Esophagus (tissue), 2 donors: ENCODE measurements around the gene CATSPERB. TPM values are rescaled to one million over a fixed set of nuclear protein-coding genes. Genes with fewer than 3 reads are reported as not detected.
"Not testable (repeated sequence)": the region's sequence is repeated elsewhere in the genome, so short reads cannot be mapped to it uniquely, and the experiment has no call there.

Source experiments
- H3K27ac ChIP-seq, 2 donors: one replicate each; pipeline ENCODE4 v1.5.1; 2013; ENCODE audit warnings: low read depth in 2 of 2, mild to moderate bottlenecking in 2 of 2, inconsistent platforms in 1 of 2, low read length in 1 of 2, moderate library complexity in 1 of 2
- H3K27me3 ChIP-seq, 2 donors: one replicate each; pipeline ENCODE4 v1.6.1; 2013; ENCODE audit warnings: low read length in 2 of 2, control low read depth in 1 of 2, mild to moderate bottlenecking in 1 of 2; ENCODE audit not compliant: insufficient read depth in 2 of 2, control insufficient read depth in 1 of 2
- H3K36me3 ChIP-seq, 2 donors: one replicate each; pipeline ENCODE4 v1.6.1; 2013; ENCODE audit warnings: low read length in 1 of 2; ENCODE audit not compliant: control insufficient read depth in 2 of 2, insufficient read depth in 2 of 2
- H3K4me1 ChIP-seq, 2 donors: one replicate each; pipeline ENCODE4 v1.6.1; 2013; ENCODE audit warnings: low read length in 1 of 2; ENCODE audit not compliant: control insufficient read depth in 2 of 2, insufficient read depth in 2 of 2
- H3K4me3 ChIP-seq, 2 donors: one replicate each; pipeline ENCODE4 v1.5.1; 2013; ENCODE audit warnings: low read length in 2 of 2, mild to moderate bottlenecking in 2 of 2, low read depth in 1 of 2, moderate library complexity in 1 of 2
- H3K9me3 ChIP-seq, 2 donors: one replicate each; pipeline ENCODE4 v1.6.1; 2013; ENCODE audit warnings: mild to moderate bottlenecking in 2 of 2, low read depth in 1 of 2, low read length in 1 of 2, moderate library complexity in 1 of 2; ENCODE audit not compliant: control insufficient read depth in 2 of 2, insufficient read depth in 1 of 2
- WGBS, 2 donors: extraction: QIAGEN DNeasy Blood & Tissue Kit; methylation state at CpG; one replicate each; pipeline ENCODE4 v1.1.7; 2013; 5-methylcytosine and 5-hydroxymethylcytosine counted together
- polyA plus RNA-seq, 2 donors: library from polyadenylated mRNA; stranded (reverse); fragments of 200-250 nt; gene quantifications; one replicate each; pipeline ENCODE4 v1.2.3, GENCODE V29; 2013
- donor health status: healthy with polysubstance abuse.
- donor health status: Bipolar disorder and iron deficiency.

Gene CATSPERB
- polyA plus RNA-seq, 2 donors, result 0.19 to 0.69 TPM

DNA sequence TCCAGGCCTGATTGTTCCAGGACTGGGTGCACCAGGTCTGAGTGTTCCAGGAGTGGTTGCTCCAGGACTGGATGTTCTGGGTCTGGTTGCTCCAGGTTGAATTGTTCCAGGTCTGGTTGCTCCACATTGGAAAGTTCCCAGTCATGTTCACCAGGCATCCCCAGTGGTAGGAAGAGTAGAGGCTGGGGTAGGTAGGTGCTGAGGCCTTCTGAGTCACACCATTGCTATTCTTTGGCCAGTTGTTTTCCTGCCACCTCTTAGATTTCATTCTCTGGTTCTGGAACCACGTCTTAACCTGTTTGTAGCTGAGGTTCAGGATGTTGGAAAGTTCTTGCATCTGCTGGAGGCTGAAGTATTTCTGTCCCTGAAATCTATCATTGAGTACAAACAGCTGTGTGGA, 127.3 kb downstream of the CATSPERB start:
- 68 to 85% methylated on average over 1 of the region's 1 CpG for WGBS, 2 donors
- not testable (repeated sequence) for H3K9me3 ChIP-seq, H3K36me3 ChIP-seq, H3K4me1 ChIP-seq, H3K27ac ChIP-seq, H3K4me3 ChIP-seq, H3K27me3 ChIP-seq

- no peaks in the 10 kb centered on the region for H3K4me1 ChIP-seq
- no peaks in the 10 kb centered on the region for H3K9me3 ChIP-seq
- H3K36me3 ChIP-seq, result no peaks in the 10 kb centered on the region
- WGBS, 2 donors, result 60 to 73% methylated on average over 4 of the region's 4 CpGs
- H3K4me3 ChIP-seq, result no peak overlapping the region
- no peak overlapping the region for H3K27ac ChIP-seq
- no peaks in the 10 kb centered on the region for H3K27me3 ChIP-seq
These were observed 131.9 kb downstream of the CATSPERB start for GRCh38 chr14:91599994-91600393.

GRCh38 chr14:91595736-91596135, 136.2 kb downstream of the CATSPERB start:
- no peak overlapping the region for H3K4me3 ChIP-seq
- H3K36me3 ChIP-seq, result no peaks in the 10 kb centered on the region
- no peaks in the 10 kb centered on the region for H3K27me3 ChIP-seq
- H3K9me3 ChIP-seq, result no peaks in the 10 kb centered on the region
- WGBS, 2 donors, result 91 to 96% methylated on average over 1 of the region's 1 CpG
- no peaks in the 10 kb centered on the region for H3K4me1 ChIP-seq
- H3K27ac ChIP-seq, result no peak overlapping the region

GRCh38 chr14:91593957-91594356, 137.9 kb downstream of the CATSPERB start:
- H3K4me3 ChIP-seq, H3K27ac ChIP-seq, H3K27me3 ChIP-seq, H3K36me3 ChIP-seq, H3K9me3 ChIP-seq, H3K4me1 ChIP-seq: not testable (repeated sequence)
- 91 to 98% methylated on average over 2 of the region's 2 CpGs for WGBS, 2 donors

GRCh38 chr14:91586410-91586809, 145.5 kb downstream of the CATSPERB start:
- Histone ChIP-seq H3K4me1 (no peaks in the 10 kb centered on the region), H3K27me3 (no peaks in the 10 kb centered on the region), H3K9me3 (peaks cover 0 to 2% of the 10 kb centered on the region in 2 donors), H3K27ac (no peak overlapping the region), H3K4me3 (no peak overlapping the region), H3K36me3 (no peaks in the 10 kb centered on the region)
- 85 to 92% methylated on average over 1 of the region's 1 CpG for WGBS, 2 donors

GRCh38 chr14:91585856-91586255, 146.0 kb downstream of the CATSPERB start:
- H3K9me3 ChIP-seq, result peaks cover 0 to 2% of the 10 kb centered on the region in 2 donors
- H3K36me3 ChIP-seq, result no peaks in the 10 kb centered on the region
- no peaks in the 10 kb centered on the region for H3K4me1 ChIP-seq
- H3K27me3 ChIP-seq, result no peaks in the 10 kb centered on the region
- H3K27ac ChIP-seq, result no peak overlapping the region
- no peak overlapping the region for H3K4me3 ChIP-seq

- Histone ChIP-seq H3K9me3 (peaks cover 2 to 3% of the 10 kb centered on the region in 2 donors), H3K36me3 (no peaks in the 10 kb centered on the region), H3K4me3 (no peak overlapping the region), H3K4me1 (no peaks in the 10 kb centered on the region), H3K27me3 (no peaks in the 10 kb centered on the region), H3K27ac (no peak overlapping the region)
- WGBS, 2 donors, result 82 to 84% methylated on average over 3 of the region's 3 CpGs
These were observed 149.1 kb downstream of the CATSPERB start for GRCh38 chr14:91582761-91583160.

DNA sequence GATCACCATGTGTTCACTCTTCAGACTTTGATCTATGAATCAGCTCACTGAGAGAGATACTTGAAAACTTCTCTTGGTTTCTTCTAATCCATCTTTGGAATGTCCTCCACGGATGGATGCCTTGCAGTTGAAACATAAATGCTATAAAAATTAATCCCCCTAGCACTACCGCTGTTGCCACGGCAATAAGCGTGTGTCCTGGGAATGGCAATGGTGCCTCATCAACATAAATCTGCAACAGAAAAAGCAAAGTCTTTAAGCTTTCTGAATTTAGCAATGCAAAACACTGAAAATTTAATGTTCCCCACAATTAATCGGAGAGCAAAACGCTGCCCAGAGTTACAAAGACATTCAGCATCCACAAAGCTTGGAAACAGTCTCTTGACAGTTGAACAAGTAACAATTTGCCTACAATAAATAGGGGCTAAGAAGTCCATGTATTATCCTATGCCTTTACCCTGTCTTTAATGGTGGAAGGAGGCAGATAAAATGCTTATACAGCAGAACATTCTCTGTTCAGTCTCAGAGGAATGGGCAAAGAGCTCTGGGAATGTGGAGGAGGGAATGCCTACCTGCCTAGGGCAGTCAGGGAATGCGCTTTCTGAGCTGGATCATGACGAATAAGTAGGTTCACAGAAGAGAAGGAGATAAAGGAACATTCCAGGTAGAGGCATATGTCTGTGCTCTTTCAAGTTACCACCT, 150.9 kb downstream of the CATSPERB start:
- Histone ChIP-seq H3K9me3 (peaks cover 2 to 4% of the 10 kb centered on the region in 2 donors), H3K27ac (no peak overlapping the region), H3K4me1 (no peaks in the 10 kb centered on the region), H3K27me3 (no peaks in the 10 kb centered on the region), H3K4me3 (no peak overlapping the region), H3K36me3 (no peaks in the 10 kb centered on the region)
- WGBS, 2 donors, result 58 to 63% methylated on average over 8 of the region's 8 CpGs

GRCh38 chr14:91577632-91578233, 154.2 kb downstream of the CATSPERB start:
- H3K9me3 ChIP-seq, result peaks cover 0 to 4% of the 10 kb centered on the region in 2 donors
- no peaks in the 10 kb centered on the region for H3K36me3 ChIP-seq
- peaks cover 0 to 2% of the 10 kb centered on the region in 2 donors for H3K4me1 ChIP-seq
- peaks cover 0 to 3% of the 10 kb centered on the region in 2 donors for H3K27me3 ChIP-seq
- no peak overlapping the region for H3K27ac ChIP-seq
- 86 to 89% methylated on average over 29 to 30 of the region's 30 CpGs for WGBS, 2 donors
- no peak overlapping the region for H3K4me3 ChIP-seq
